NCI-H1105 (cell line): Measurements from ENCODE around the gene FBN3.
"Not testable (repeated sequence)": the region's sequence is repeated elsewhere in the genome, so short reads cannot be mapped to it uniquely, and the experiment has no call there.

Source experiments
- DNase-seq: peaks from one replicate; lab custom pipeline; 2025; lab: John Stamatoyannopoulos, UW

Gene FBN3

GRCh38 chr19:8149261-8150094 lies at the start of gene FBN3:
Gene FBN3, minus strand, starts transcription at chr19:8149592. Its CDS starts 2,112 bp downstream, at chr19:8147480.
- peak; percentile 43 for DNase-seq

- DNase-seq = no peak
Observed at GRCh38 chr19:8196271-8196927, 47.0 kb upstream of the FBN3 start.

GRCh38 chr19:8194528-8195267 lies 45.3 kb upstream of the FBN3 start:
- DNase-seq = no peak

- no peak for DNase-seq
Observed at GRCh38 chr19:8192221-8192820, 42.9 kb upstream of the FBN3 start.

- DNase-seq = no peak
Observed at GRCh38 chr19:8185343-8186068, 36.1 kb upstream of the FBN3 start.

DNA sequence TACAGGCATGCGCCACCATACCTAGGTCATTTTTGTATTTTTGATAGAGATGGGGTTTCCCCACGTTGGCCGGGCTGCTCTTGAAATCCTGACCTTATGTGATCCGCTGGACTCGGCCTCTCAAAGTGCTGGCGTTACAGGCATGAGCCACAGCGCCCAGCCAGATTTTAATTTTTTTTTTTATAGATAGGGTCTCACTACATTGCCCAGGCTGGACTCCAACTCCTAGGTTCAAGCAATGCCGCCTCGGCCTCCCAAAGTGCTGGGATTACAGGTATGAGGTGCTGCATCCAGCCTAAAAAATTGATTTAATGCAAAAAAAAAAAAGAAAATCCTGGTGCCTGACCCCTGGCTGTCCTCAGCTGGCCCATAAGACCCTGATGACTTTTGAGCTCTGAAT lies 34.9 kb upstream of the FBN3 start:
- DNase-seq = no peak

DNA sequence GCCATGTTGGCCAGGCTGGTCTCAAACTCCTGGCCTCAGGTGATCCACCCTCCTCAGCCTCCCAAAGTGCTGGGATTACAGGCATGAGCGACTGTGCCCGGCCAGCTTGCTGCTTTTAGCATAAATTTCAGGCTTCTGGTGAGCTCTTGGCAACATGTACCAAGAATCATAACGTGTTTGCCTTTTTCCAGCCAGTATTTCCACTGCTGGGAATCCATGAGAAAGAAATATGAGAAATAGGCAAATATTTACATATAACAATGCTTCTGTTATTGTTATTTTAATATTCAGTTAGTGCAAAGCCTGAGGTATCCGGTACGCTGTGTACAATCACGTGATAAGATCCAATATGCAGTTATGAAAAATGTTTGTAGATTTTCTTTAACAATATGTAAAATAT lies 30.6 kb upstream of the FBN3 start:
- DNase-seq = no peak

- DNase-seq = no peak
Observed at GRCh38 chr19:8174706-8175105, 25.3 kb upstream of the FBN3 start.

GRCh38 chr19:8168537-8168936 lies 19.1 kb upstream of the FBN3 start:
- no peak for DNase-seq

GRCh38 chr19:8167985-8168384 lies 18.6 kb upstream of the FBN3 start:
- DNase-seq = no peak

DNA sequence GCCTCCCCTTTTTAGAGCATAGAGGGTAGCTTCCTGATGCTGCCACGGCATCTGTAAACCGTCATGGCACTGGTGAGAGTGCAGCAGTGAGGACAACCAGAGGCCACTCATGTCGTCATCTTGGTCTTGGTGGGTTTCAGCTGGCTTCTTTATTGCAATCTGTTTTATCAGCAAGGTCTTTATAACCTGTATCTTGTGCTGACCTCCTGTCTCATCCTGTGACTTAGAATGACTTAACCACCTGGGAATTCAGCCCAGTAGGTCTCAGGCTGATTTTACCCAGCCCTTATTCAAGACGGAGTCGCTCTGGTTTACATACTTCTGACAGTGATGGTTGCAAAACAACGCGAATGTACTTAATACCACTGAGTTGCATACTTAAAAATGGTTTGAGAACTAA lies 14.4 kb upstream of the FBN3 start:
- no peak for DNase-seq

- no peak for DNase-seq
Observed at GRCh38 chr19:8161135-8161646, 11.8 kb upstream of the FBN3 start.

- not testable (repeated sequence) for DNase-seq
Observed at GRCh38 chr19:8159322-8159721, 9.9 kb upstream of the FBN3 start.

DNA sequence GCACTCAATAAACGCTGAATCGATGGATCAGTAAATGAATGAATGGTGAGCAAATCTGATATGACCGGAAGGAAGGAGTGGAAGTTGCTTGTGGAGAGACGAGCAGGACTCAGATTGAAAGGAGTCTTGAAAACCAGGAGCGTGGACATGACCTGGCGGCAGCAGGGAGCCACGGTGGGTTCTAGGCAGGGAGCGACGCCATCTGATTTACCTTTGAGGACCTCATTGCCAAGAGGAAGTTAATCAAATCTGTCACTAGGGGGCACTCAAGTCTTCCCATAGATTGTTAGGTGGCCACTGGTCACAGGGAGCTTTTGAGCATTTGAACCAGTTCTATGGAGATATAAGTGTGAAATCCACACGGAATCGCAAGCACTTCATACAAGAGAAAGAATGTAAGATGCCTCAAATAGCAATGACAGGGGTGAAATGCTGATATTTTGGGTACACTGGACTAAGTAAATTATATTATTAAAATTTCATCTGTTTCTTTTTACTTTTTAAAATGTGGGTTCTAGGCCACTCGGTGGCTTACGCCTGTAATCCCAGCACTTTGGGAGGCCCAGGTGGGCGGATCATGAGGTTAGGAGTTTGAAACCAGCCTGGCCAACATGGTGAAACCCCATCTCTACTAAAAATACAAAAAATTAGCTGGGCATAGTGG lies 9.2 kb upstream of the FBN3 start:
- DNase-seq = peak; percentile 63

- no peak for DNase-seq
Observed at GRCh38 chr19:8155318-8155717, 5.9 kb upstream of the FBN3 start.

DNA sequence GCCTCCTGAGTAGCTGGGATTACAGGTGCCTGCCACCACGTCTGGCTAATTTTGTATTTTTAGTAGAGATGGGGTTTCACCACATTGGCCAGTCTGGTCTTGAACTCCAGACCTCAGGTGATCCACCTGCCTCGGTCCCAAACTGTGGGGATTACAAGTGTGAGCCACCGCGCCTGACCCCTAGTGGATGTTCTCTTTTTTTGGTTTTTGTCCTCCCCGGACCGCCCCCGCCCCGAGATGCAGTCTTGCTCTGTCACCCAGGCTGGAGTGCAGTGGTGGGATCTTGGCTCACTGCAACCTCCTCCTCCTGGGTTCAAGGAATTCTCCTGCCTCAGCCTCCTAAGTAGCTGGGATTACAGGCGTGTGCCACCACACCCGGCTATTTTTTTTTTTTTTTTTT lies 4.6 kb upstream of the FBN3 start:
- not testable (repeated sequence) for DNase-seq

DNA sequence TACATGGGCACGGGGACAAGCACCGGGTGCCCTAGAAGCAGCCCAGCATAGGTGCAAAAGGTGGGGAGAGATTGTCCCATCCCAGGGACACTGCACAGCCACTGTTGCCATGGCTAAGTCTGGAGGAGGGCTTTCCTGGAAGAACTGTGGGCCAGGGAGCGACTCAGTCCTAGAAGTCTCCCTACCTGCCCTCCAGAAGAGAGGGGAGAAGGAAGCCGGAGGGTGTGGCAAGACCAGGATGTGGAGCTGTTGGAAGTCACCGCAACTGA lies 2.3 kb upstream of the FBN3 start:
- DNase-seq = no peak

- no peak for DNase-seq
Observed at GRCh38 chr19:8150998-8151766, 1.8 kb upstream of the FBN3 start.

GRCh38 chr19:8150178-8150865 lies 930 bp upstream of the FBN3 start:
- no peak for DNase-seq
